Middle frontal gyrus (tissue), 1 donor: ENCODE results near the gene LINS1.
A peak's percentile ranks its signal among the peaks of the same experiment; 100 is the strongest.
"Not testable (repeated sequence)": the region's sequence is repeated elsewhere in the genome, so short reads cannot be mapped to it uniquely, and the experiment has no call there.

Experiments
- DNase-seq: peaks from one replicate; pipeline ENCODE4 v3.0.0-alpha.2; 2015; ENCODE audit warnings: low spot score; ENCODE audit errors: extremely low spot score

LINS1 gene

GRCh38 chr15:100601617-100602063 lies 344 bp downstream of the LINS1 start:
- no peak for DNase-seq

- DNase-seq = no peak
Observed at GRCh38 chr15:100601163-100601562, 821 bp downstream of the LINS1 start.

GRCh38 chr15:100598655-100599054 lies 3.3 kb downstream of the LINS1 start:
- no peak for DNase-seq

- DNase-seq = no peak
Observed at GRCh38 chr15:100597862-100598261, 4.1 kb downstream of the LINS1 start.

GRCh38 chr15:100596792-100597191 lies 5.2 kb downstream of the LINS1 start:
- DNase-seq = no peak

- no peak for DNase-seq
Observed at GRCh38 chr15:100595964-100596363, 6.0 kb downstream of the LINS1 start.

GRCh38 chr15:100593431-100593830 lies 8.6 kb downstream of the LINS1 start:
- no peak for DNase-seq

GRCh38 chr15:100592898-100593297 lies 9.1 kb downstream of the LINS1 start:
- DNase-seq = no peak

GRCh38 chr15:100591835-100592234 lies 10.1 kb downstream of the LINS1 start:
- no peak for DNase-seq

- DNase-seq = not testable (repeated sequence)
Observed at GRCh38 chr15:100591163-100591562, 10.8 kb downstream of the LINS1 start.

GRCh38 chr15:100588638-100589242 lies 13.2 kb downstream of the LINS1 start:
- DNase-seq = no peak

- DNase-seq = no peak
Observed at GRCh38 chr15:100580414-100580813, 21.6 kb downstream of the LINS1 start.

- DNase-seq = no peak
Observed at GRCh38 chr15:100573526-100573925, 28.5 kb downstream of the LINS1 start.

- DNase-seq = peak; percentile 13
Observed at GRCh38 chr15:100572362-100572983, 29.5 kb downstream of the LINS1 start.

- no peak for DNase-seq
Observed at GRCh38 chr15:100571592-100572167, 30.3 kb downstream of the LINS1 start.

GRCh38 chr15:100570735-100571313 lies 31.2 kb downstream of the LINS1 start:
- no peak for DNase-seq

GRCh38 chr15:100570275-100570674 lies 31.7 kb downstream of the LINS1 start:
- no peak for DNase-seq

GRCh38 chr15:100569391-100569790 lies 32.6 kb downstream of the LINS1 start:
- no peak for DNase-seq

GRCh38 chr15:100566850-100567628 lies 34.9 kb downstream of the LINS1 start:
- DNase-seq = no peak

GRCh38 chr15:100565591-100565990 lies 36.4 kb downstream of the LINS1 start:
- DNase-seq = no peak

GRCh38 chr15:100560323-100560722 lies 41.7 kb downstream of the LINS1 start:
- DNase-seq = no peak

- DNase-seq = no peak
Observed at GRCh38 chr15:100559330-100559729, 42.7 kb downstream of the LINS1 start.
